IMR-90 (cell line): ENCODE data around the gene AHNAK2.

Source experiments
- BHLHE40 ChIP-seq: fragments of 150-350 bp; IDR thresholded peaks from 2 replicates; pipeline ENCODE4 v1.6.1; 2016; ENCODE audit warnings: mild to moderate bottlenecking, low read depth, low read length
- CEBPB ChIP-seq: IDR thresholded peaks from 2 replicates; pipeline ENCODE4 v1.6.1; 2012; ENCODE audit warnings: low read depth, low read length, improper control_type of control experiment
- CHD1 ChIP-seq: IDR thresholded peaks from 2 replicates; pipeline ENCODE4 v1.6.1; 2012; ENCODE audit warnings: low read depth, low read length, improper control_type of control experiment
- CTCF ChIP-seq: conservative IDR thresholded peaks from 2 replicates; pipeline ENCODE4 v1.5.1; 2012; ENCODE audit warnings: mild to moderate bottlenecking, low read depth, low read length, improper control_type of control experiment
- ELK1 ChIP-seq: fragments of 150-350 bp; IDR thresholded peaks from 2 replicates; pipeline ENCODE4 v1.6.1; 2016; ENCODE audit warnings: low read depth, mild to moderate bottlenecking, low read length, moderate library complexity, borderline replicate concordance
- MAFK ChIP-seq: IDR thresholded peaks from 2 replicates; pipeline ENCODE4 v1.6.1; 2012; ENCODE audit warnings: low read depth, low read length, improper control_type of control experiment
- MAZ ChIP-seq: IDR thresholded peaks from 2 replicates; pipeline ENCODE4 v1.6.1; 2012; ENCODE audit warnings: low read depth, mild to moderate bottlenecking, low read length, improper control_type of control experiment, moderate library complexity, borderline replicate concordance
- MXI1 ChIP-seq: IDR thresholded peaks from 2 replicates; pipeline ENCODE4 v1.6.1; 2012; ENCODE audit warnings: low read depth, mild to moderate bottlenecking, low read length, moderate library complexity, borderline replicate concordance
- POLR2A ChIP-seq: IDR thresholded peaks from 2 replicates; pipeline ENCODE4 v1.6.1; 2012; ENCODE audit warnings: mild to moderate bottlenecking, low read depth, low read length
- RAD21 ChIP-seq: IDR thresholded peaks from 2 replicates; pipeline ENCODE4 v1.6.1; 2012; ENCODE audit warnings: low read length, improper control_type of control experiment
- RCOR1 ChIP-seq: IDR thresholded peaks from 2 replicates; pipeline ENCODE4 v1.6.1; 2012; ENCODE audit warnings: mild to moderate bottlenecking, low read length, improper control_type of control experiment; ENCODE audit not compliant: insufficient replicate concordance
- SMC3 ChIP-seq: fragments of 150-350 bp; IDR thresholded peaks from 2 replicates; pipeline ENCODE4 v1.6.1; 2016; ENCODE audit warnings: low read depth, mild to moderate bottlenecking, antibody characterized with exemption, low read length, moderate library complexity
- USF2 ChIP-seq: fragments of 150-350 bp; IDR thresholded peaks from 2 replicates; pipeline ENCODE4 v1.6.1; 2017; ENCODE audit warnings: mild to moderate bottlenecking, antibody characterized with exemption, low read length, low read depth

- TF ChIP-seq CTCF, result no peak
- no peak for TF ChIP-seq CEBPB
- no peak for TF ChIP-seq USF2
- TF ChIP-seq POLR2A, result no peak
- TF ChIP-seq RAD21, result no peak
- no peak for TF ChIP-seq BHLHE40
- no peak for TF ChIP-seq MXI1
- TF ChIP-seq CHD1, result no peak
- TF ChIP-seq MAFK, result no peak
- TF ChIP-seq ELK1, result no peak
- no peak for TF ChIP-seq RCOR1
- no peak for TF ChIP-seq SMC3
- TF ChIP-seq MAZ, result no peak
Measured at GRCh38 chr14:105015242-105015641, 37.1 kb upstream of the AHNAK2 start.
